HepG2 (cell line): Measurements from ENCODE around the gene IKZF3. TPM values are rescaled to one million over a fixed set of nuclear protein-coding genes. Genes with fewer than 3 reads are reported as not detected.

Experiments used
- ARID3A ChIP-seq: IDR thresholded peaks from 2 replicates; pipeline ENCODE4 v1.6.1; 2012; ENCODE audit warnings: low read depth, low read length, improper control_type of control experiment
- DPF2 ChIP-seq: sonication (generic); formaldehyde crosslinking; IDR thresholded peaks from 2 replicates; pipeline ENCODE4 v1.4.0; 2020; ENCODE audit warnings: mild to moderate bottlenecking, low read depth, missing genetic modification reagents, borderline replicate concordance
- MXD4 ChIP-seq: IDR thresholded peaks from 2 replicates; pipeline ENCODE4 v1.6.1; 2016; ENCODE audit warnings: mild to moderate bottlenecking, missing biosample characterization, missing genetic modification reagents
- MYNN ChIP-seq: sonication (generic); formaldehyde crosslinking; IDR thresholded peaks from 2 replicates; pipeline ENCODE4 v1.4.0; 2020; ENCODE audit warnings: mild to moderate bottlenecking, low read depth, missing genetic modification reagents
- PHF21A ChIP-seq: sonication (generic); formaldehyde crosslinking; IDR thresholded peaks from 2 replicates; pipeline ENCODE4 v1.5.0; 2020; ENCODE audit warnings: mild to moderate bottlenecking, missing genetic modification reagents
- PHF5A ChIP-seq: IDR thresholded peaks from one replicate; pipeline ENCODE4 v1.6.1; 2018; ENCODE audit warnings: low read depth, missing genetic modification reagents; ENCODE audit not compliant: unreplicated experiment
- PLRG1 ChIP-seq: fragments of 450-650 bp; conservative IDR thresholded peaks from 2 replicates; pipeline ENCODE4 v1.6.1; 2016
- SMARCE1 ChIP-seq: fragments of 450-650 bp; IDR thresholded peaks from 2 replicates; pipeline ENCODE4 v1.6.1; 2017; ENCODE audit warnings: borderline replicate concordance
- SRSF4 ChIP-seq: fragments of 200-400 bp; formaldehyde crosslinking; IDR thresholded peaks from one replicate; pipeline ENCODE4 v1.6.1; 2018; ENCODE audit warnings: mild to moderate bottlenecking, low read depth, low read length, moderate library complexity; ENCODE audit not compliant: poor library complexity, severe bottlenecking
- SUZ12 ChIP-seq: fragments of 150-350 bp; IDR thresholded peaks from 2 replicates; pipeline ENCODE4 v1.6.1; 2014; ENCODE audit warnings: low read depth, low read length
- TARDBP ChIP-seq: sonication (generic); formaldehyde crosslinking; IDR thresholded peaks from 2 replicates; pipeline ENCODE4 v1.8.0; 2022; ENCODE audit warnings: mild to moderate bottlenecking, missing genetic modification reagents
- ZBTB20 ChIP-seq: sonication (generic); formaldehyde crosslinking; IDR thresholded peaks from 2 replicates; pipeline ENCODE4 v1.8.1; 2023; ENCODE audit warnings: missing genetic modification reagents, low read depth, mild to moderate bottlenecking, borderline replicate concordance
- ZFP36L1 ChIP-seq: sonication (generic); formaldehyde crosslinking; IDR thresholded peaks from 2 replicates; pipeline ENCODE4 v1.8.0; 2022; ENCODE audit warnings: mild to moderate bottlenecking, missing genetic modification reagents, moderate library complexity
- ZFP91 ChIP-seq: sonication (generic); formaldehyde crosslinking; IDR thresholded peaks from 2 replicates; pipeline ENCODE4 v1.9.0; 2022; ENCODE audit warnings: missing genetic modification reagents, mild to moderate bottlenecking, borderline replicate concordance
- ZMAT5 ChIP-seq: sonication (generic); formaldehyde crosslinking; IDR thresholded peaks from 2 replicates; pipeline ENCODE4 v1.5.0; 2020; ENCODE audit warnings: mild to moderate bottlenecking, low read depth, missing genetic modification reagents, borderline replicate concordance
- ZNF280D ChIP-seq: sonication (generic); formaldehyde crosslinking; IDR thresholded peaks from 2 replicates; pipeline ENCODE4 v1.5.1; 2020; ENCODE audit warnings: mild to moderate bottlenecking, missing genetic modification reagents
- ZNF326 ChIP-seq: sonication (generic); formaldehyde crosslinking; IDR thresholded peaks from 2 replicates; pipeline ENCODE4 v1.4.0; 2020; ENCODE audit warnings: missing genetic modification reagents, borderline replicate concordance
- ZNF354B ChIP-seq: sonication (generic); formaldehyde crosslinking; IDR thresholded peaks from 2 replicates; pipeline ENCODE4 v1.8.0; 2022; ENCODE audit warnings: mild to moderate bottlenecking, missing genetic modification reagents
- ZNF383 ChIP-seq: sonication (generic); formaldehyde crosslinking; IDR thresholded peaks from 2 replicates; pipeline ENCODE4 v1.4.0; 2020; ENCODE audit warnings: missing genetic modification reagents, mild to moderate bottlenecking, borderline replicate concordance
- ZNF619 ChIP-seq: sonication (generic); formaldehyde crosslinking; IDR thresholded peaks from 2 replicates; pipeline ENCODE4 v1.4.0; 2020; ENCODE audit warnings: mild to moderate bottlenecking, missing genetic modification reagents
- ZNF660 ChIP-seq: sonication (generic); formaldehyde crosslinking; IDR thresholded peaks from 2 replicates; pipeline ENCODE4 v1.5.1; 2020; ENCODE audit warnings: mild to moderate bottlenecking, low read depth, missing genetic modification reagents, borderline replicate concordance
- ZNF775 ChIP-seq: sonication (generic); formaldehyde crosslinking; IDR thresholded peaks from 2 replicates; pipeline ENCODE4 v1.4.0; 2020; ENCODE audit warnings: missing genetic modification reagents, mild to moderate bottlenecking, moderate library complexity, borderline replicate concordance
- polyA plus RNA-seq, 8 experiments: library from polyadenylated mRNA; depleted of rRNA in 3 of 8; stranded (reverse) in 7 of 8; unstranded in 1 of 8; fragments of >200 nt; fragmentation: Illumina TruSeq in 4 of 8; extraction: Trizol in 4 of 8; gene quantifications; 2 replicates each; pipeline versions ENCODE4 v1.2.1 to v1.2.3, GENCODE V29; 2011 to 2016; ENCODE audit warnings: low read depth in 4 of 8, missing spikeins in 1 of 8, mixed read lengths in 1 of 8; ENCODE audit not compliant: insufficient read depth in 1 of 8
- total RNA-seq, 5 experiments: library from RNA; depleted of rRNA; stranded (reverse); fragments of >200 nt; fragmentation: Illumina TruSeq; extraction: Trizol; gene quantifications; 2 replicates each; pipeline ENCODE4 v1.2.3, GENCODE V29; 2016; ENCODE audit warnings: low read depth in 1 of 5

IKZF3 gene
- total and polyA plus RNA-seq, 2 of the 13 experiments (the other 11 are each of a cell fraction or from before 2014, with no cell fraction given) = not detected

- peak; percentile 80 for TF ChIP-seq PHF5A (CRISPR knock-in tag)
- 0 out of 2 replicates have a peak, but pooled peaks have one; percentile 78 for TF ChIP-seq MYNN (CRISPR knock-in tag)
- no peak for TF ChIP-seq ZNF660 (CRISPR knock-in tag)
- no peak for TF ChIP-seq ZNF619
- peak; percentile 47; the same call in 1 of the 2 replicates for TF ChIP-seq ZNF775
- TF ChIP-seq MXD4 = peak; percentile 85; the same call in 1 of the 2 replicates
- peak; percentile 72; the same call in 1 of the 2 replicates for TF ChIP-seq ZFP91 (CRISPR knock-in tag)
- peak; percentile 89; the same call in 1 of the 2 replicates for TF ChIP-seq ZBTB20 (CRISPR knock-in tag)
- peak; percentile 88; the same call in 1 of the 2 replicates for TF ChIP-seq ZNF383
- TF ChIP-seq PHF21A (CRISPR knock-in tag) = peak; percentile 96
- TF ChIP-seq ZFP36L1 (CRISPR knock-in tag) = no peak; the same call in 1 of the 2 replicates
- no peak for TF ChIP-seq SRSF4
- peak; percentile 88; the same call in 1 of the 2 replicates for TF ChIP-seq TARDBP (CRISPR knock-in tag)
- peak; percentile 96 for TF ChIP-seq ARID3A
- TF ChIP-seq SUZ12 = no peak
- peak; percentile 88; the same call in 1 of the 2 replicates for TF ChIP-seq ZNF280D (CRISPR knock-in tag)
- TF ChIP-seq ZNF326 (CRISPR knock-in tag) = no peak
- TF ChIP-seq SMARCE1 = no peak
- TF ChIP-seq ZNF354B (CRISPR knock-in tag) = no peak
- TF ChIP-seq PLRG1 = no peak
- no peak for TF ChIP-seq ZMAT5 (CRISPR knock-in tag)
- TF ChIP-seq DPF2 (CRISPR knock-in tag) = peak; percentile 71; the same call in 1 of the 2 replicates
Observed at GRCh38 chr17:39738983-39739884, 124.9 kb downstream of the IKZF3 start (continued).
